GM23248 (cell line): ENCODE data around the gene LMF1.

ENCODE experiments used
- EZH2 ChIP-seq: fragments of 200-600 bp; sonication (generic); IDR thresholded peaks from 2 replicates; pipeline ENCODE4 v1.6.1; 2018; ENCODE audit warnings: antibody characterized with exemption, mild to moderate bottlenecking; ENCODE audit not compliant: insufficient read depth, poor library complexity, severe bottlenecking
- EZH2phosphoT487 ChIP-seq: fragments of 200-600 bp; sonication (generic); IDR thresholded peaks from 2 replicates; pipeline ENCODE4 v1.6.1; 2018; ENCODE audit warnings: antibody characterized with exemption, moderate library complexity, mild to moderate bottlenecking, low read depth; ENCODE audit not compliant: insufficient read depth

DNA sequence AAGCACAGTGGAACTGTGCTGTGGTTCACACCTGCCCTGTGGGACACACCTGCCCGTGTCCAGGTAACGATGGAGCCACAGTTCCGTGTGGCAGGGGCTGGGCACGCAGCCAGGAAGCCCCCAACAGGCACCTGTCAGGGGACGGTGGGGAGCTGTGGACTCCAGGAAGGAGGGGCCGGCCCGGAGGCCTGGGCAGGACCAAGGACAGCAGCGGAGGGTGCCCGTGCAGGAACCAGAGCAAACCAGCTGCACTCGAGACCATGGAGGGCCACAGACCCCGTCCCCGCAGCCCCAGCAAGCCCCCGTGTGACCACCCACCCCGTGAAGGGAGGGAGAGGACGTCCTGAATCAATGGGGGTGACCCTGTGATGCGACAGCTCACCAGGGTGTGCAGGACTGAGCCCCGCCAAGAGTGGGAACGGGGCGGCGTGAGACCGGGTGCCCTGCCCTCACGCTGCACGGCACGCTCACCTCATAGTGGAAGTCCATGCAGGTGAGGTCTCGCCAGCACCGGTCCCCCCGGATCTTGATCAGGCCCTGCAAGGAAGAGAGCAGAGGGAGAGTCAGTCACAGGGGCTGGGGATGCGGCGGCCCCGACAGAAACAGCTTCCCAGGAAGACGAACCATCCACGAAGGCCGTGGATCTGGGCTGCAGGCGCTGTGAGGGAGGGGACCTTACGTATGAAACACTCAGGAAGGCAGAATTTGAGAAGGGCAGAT, 78.1 kb downstream of the LMF1 start:
- no peak for TF ChIP-seq EZH2
- no peak for TF ChIP-seq EZH2phosphoT487
